ENCODE results near the gene FRMPD4. TPM values are rescaled to one million over a fixed set of nuclear protein-coding genes. Genes with fewer than 3 reads are reported as not detected.
"Not testable (repeated sequence)": the region's sequence is repeated elsewhere in the genome, so short reads cannot be mapped to it uniquely, and the experiment has no call there.

Gene FRMPD4
- total RNA-seq, 1 donor from 2014 or later, result 34.5 TPM

DNA sequence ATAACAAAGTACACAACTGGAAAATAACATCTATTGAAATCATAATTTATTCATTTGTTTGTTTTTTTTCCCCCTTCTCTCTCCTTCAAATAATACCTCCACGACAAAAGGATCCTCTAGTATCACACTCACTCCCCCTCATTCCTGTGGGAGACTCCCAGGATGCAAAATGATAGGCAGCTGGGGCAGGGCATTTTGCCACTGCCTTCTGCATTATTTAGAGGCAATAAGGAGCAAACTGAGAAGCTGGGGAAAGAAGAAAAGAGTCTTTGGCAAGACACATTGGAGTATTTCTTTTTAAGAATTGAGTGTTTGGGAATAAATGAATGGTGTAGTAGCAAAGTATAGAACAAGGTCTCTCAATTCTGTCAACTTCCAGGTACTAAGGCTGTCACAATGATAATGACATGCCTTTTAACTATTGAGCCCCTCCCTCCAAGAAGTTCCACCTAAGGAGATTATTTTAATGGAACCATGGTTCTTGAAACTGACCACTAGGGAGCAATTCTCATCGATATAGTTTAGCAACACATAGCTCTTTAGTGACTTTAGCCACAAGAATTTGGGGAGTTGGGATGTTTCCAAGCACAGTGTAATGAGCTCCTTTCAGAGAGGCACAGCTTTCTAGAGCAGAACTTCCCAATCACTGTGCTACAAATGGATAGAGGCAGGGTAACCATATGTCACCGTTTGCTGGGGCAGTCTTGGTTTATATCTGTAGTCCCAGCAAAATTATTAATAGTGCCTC, 303.3 kb downstream of the FRMPD4 start:
- no peak for DNase-seq

GRCh38 chrX:12443534-12444098, 305.3 kb downstream of the FRMPD4 start:
- no peak for DNase-seq

DNA sequence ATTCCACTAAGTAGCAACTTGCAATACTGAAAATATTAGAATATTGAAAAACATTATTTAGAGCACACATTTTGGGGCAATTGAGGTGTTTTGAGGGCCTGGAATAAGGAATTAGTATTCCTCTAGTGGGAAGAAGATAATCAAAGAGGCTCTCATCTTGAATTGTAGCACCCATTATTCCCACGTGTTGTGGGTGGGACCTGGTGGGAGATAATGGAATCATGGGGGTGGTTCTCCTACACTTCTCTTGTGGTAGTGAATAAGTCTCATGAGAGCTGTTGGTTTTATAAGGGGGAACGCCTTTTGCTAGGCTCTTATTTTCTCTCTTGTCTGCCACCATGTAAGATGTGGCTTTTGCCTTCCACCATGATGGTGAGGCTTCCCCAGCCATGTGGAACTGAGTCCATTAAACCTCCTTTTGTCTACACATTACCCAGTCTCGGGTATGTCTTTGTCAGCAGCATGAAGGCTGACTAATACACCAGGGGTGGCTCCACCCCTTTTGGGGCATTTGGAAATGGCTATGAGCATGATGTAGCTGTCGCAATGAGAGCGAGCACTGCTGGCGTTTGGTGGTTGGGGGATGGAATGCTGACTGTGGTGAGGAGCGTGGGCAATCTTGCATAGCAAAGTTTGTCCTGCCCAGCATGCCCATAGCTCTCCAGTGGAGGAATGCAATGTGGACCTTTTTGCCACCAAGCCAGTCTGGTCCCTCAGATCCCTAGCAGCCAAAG, 308.2 kb downstream of the FRMPD4 start:
- DNase-seq, result no peak

DNA sequence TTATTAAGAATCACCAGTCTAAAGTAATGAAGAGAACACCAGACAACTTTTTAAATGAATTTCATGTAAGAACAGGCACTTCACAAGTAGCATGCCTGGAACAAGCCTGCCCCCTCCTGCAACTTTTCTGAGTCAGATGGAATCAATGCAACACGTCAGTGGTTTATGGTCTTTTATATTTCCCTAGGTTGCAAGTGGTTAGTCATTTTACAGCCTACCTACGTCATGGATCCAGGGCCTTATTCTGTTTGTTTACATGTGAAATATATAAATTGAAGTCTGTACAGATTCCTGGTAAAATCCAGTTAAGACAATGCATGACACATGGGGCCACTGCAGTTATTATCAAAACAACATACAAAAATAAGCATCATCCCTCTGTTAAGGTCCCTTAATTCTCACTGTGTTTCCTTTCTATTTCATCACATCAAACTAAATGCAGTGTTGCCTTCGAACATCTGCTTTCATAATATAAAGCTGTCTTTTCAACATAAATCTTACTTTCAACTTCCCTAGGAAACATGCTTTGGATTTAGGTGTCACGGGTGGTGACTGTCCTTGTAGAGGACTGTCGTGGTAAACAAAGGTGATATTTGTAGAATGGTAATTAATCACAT, 309.3 kb downstream of the FRMPD4 start:
- no peak for DNase-seq

DNA sequence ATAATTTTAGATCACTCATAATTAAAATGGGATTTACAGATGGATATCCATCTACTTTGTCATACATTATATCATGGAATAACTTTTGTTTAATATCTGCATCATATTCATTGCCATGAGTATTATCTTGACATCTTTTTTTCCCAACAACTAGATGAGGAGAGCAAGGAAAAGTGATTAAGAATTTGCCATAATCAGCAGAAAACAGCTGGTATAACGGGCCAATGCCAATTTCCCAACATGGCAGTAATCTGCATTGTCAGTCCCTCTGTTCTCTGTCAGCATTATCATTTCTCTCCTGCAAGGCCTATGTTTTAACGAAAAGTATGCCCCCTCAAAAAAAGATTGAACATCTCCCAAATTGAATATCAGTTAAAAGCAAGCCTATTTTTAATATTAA, 314.0 kb downstream of the FRMPD4 start:
- no peak for DNase-seq

GRCh38 chrX:12460929-12461328, 322.7 kb downstream of the FRMPD4 start:
- no peak for DNase-seq

GRCh38 chrX:12463052-12463451, 324.8 kb downstream of the FRMPD4 start:
- no peak for DNase-seq

GRCh38 chrX:12463873-12464272, 325.6 kb downstream of the FRMPD4 start:
- no peak for DNase-seq

GRCh38 chrX:12467321-12467720, 329.0 kb downstream of the FRMPD4 start:
- DNase-seq, result no peak

- no peak for DNase-seq
Measured at GRCh38 chrX:12469296-12469695, 331.0 kb downstream of the FRMPD4 start.

GRCh38 chrX:12471061-12471460, 332.8 kb downstream of the FRMPD4 start:
- no peak for DNase-seq

DNA sequence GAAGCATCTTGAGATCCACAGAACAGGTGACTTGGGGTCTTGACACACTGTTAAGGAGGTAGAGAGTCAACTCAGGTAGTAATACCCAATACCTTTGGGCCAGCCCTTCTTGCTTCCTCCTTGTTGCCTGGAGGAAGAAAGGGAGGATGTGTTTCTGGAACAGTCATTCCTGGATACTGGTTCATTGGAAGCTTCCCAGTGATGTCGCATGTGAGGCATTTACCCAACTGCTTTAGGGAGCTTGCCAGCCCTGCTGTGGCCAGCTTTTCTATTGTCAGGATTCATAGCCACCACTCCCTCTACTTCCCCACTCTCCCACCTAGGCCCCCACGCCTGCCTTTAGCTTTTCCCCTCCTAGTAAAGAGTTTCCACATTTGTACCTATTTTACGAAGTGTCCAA, 342.7 kb downstream of the FRMPD4 start:
- no peak for DNase-seq

DNA sequence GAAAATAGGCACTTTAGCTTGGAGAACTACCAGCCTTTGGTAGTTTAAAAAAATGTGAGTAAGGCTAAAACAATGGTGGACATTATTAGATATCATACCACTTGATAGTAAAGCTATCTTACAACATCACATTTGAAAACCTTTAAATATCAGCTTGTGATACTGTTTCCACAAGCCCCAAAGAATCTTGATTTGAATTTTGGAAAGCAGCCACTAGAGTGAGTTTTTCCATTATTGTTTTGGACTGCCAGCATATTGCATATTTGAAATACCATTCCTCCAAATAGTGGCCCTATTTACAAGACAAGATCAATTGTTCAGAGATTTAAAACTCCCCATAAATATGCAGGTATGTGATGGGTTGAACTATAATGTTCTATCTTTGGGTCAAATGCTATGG, 349.9 kb downstream of the FRMPD4 start:
- DNase-seq, result no peak

DNA sequence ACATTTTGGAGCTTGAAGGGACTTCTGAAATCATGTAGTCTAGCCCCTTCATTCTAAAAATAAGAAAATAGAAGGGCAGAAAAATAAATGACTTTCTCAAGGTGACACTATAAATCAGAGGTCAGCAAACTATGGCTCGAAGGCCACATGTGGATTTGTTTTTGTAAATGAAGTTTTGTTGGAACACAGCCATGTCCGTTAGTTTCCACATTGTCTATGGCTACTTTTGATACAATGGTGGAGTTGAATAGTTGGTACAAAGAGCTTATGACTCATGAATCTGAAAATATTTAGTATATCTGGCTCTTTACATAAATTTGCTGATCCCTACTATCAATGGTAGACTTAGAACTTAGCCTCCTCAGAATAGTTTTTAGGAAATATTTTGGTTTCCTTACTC, 350.5 kb downstream of the FRMPD4 start:
- DNase-seq, result no peak

GRCh38 chrX:12489341-12489740, 351.1 kb downstream of the FRMPD4 start:
- no peak for DNase-seq

DNA sequence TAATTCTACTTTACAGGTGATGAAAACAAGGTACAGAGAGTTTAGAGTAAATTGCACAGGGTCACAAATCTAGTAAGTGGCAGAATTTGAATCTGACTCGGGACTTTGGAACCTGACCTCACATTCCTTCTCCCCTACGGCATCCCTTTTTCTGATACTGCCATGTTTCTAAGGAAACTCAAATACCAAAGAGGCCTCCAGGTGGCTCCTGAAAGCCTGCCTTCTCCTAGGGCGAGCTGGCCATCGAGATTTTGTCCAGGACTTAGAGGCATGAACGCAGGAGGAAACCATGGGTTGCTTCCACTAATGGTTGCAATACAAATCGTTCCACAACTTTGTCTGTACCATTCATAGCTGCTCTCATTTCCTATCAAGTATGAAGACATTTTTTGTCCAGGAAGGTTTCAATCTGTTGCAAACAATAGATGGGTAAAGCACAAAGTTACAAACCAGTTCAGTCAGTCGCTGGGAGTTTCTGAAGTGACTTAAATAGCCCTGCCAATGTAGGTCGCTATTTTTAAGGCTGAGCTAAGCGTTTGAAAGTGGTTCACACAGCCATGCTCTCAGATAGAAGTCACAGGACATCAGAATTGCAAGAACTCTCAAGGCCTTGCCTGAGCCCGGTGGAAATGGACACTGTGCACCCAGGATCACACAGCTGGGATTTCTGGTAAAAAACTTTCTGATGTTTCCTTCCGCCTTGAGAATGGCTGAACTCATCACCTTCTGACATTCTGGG, 356.3 kb downstream of the FRMPD4 start:
- no peak for DNase-seq

DNA sequence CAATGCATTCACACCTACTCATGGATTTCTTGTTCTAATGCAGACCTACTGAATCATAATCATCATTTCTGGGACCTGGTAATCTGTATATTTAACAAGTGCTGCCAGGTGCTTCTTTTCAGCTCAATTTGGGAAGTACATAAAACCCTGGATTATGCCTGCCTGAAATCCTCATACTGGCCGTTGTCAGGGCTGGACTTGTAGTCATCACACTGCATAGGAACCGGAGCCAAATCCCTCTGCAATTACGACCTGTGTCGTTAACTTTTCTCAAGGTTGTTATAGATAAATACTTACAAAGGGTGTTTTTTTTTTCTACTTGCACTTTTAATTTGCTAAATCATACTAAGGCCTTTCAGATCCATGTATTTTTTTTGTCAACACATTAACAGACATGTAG, 358.1 kb downstream of the FRMPD4 start:
- DNase-seq, result no peak

DNA sequence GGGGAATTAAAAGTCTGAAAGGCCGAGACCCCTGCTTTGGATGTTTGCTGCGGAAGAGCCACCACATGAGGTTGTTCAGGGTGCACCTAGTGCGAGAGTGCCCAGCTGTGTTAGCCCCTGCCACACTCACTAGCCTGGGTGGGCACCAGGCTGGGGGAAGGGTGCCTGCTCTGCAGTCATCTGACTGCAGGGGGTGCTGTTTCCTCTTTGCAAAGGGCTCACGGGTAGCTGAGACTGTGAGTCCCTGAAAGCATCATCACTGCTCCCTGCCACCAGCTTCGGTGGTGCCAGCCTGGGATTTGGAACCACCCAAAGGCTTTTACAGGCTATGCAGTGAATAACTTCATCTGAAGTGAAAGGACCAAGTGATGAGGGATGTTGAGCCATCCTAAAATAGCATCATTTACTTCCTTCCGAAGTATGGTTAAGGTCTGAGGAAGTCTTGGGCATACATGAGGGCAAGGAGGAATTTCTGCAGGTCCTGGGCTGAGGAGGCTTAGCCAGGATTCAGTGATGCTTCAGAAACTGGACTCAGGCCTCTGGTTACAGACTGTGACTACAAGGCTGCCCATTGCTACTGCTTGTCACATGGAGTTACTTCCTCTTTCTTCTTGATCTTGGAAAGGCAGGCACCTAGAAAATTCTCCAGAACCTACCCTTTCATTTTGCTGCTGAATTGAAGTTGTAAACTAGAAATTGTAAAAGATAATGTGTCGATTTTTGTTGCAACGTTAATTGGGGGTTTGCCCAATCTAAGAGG, 359.7 kb downstream of the FRMPD4 start:
- DNase-seq, result no peak

- no peak for DNase-seq
Measured at GRCh38 chrX:12505127-12505526, 366.9 kb downstream of the FRMPD4 start.

DNA sequence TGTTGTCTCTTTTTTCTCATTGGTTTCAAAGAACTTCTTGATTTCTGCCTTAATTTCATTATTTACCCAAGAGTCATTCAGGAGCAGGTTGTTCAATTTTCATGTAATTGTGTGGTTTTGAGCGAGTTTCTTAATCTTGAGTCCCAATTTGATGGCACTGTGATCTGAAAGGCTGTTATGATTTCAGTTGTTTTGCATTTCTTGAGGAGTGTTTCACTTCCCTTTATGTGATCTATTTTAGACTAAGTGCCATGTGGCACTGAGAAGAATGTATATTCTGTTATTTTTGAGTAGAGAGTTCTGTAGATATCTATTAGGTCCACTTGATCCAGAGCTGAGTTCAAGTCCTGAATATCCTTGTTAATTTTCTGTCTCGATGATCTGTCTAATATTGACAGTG, 377.1 kb downstream of the FRMPD4 start:
- not testable (repeated sequence) for DNase-seq

GRCh38 chrX:12526306-12526705, 388.0 kb downstream of the FRMPD4 start:
- no peak for DNase-seq

DNA sequence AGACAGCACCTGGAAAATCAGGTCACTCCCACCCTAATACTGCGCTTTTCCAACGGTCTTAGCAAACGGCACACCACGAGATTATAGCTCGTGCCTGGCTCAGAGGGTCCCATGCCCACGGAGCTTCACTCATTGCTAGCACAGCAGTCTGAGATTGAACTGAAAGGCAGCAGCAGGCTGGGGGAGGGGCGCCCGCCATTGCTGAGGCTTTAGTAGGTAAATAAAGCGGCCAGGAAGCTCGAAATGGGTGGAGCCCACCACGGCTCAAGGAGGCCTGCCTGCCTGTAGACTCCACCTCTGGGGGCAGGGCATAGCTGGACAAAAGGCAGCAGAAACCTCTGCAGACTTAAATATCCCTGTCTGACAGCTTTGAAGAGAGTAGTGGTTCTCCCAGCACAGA, 399.8 kb downstream of the FRMPD4 start:
- DNase-seq, result not testable (repeated sequence)

Measured in occipital lobe (tissue), 2 donors.